Heart right ventricle (tissue), 16 donors: Measurements from ENCODE around the gene COL12A1. TPM values are rescaled to one million over a fixed set of nuclear protein-coding genes. Genes with fewer than 3 reads are reported as not detected.

ENCODE experiments used
- ATAC-seq, 8 donors: fragments of 200-7000 bp; cut with Tn5 transposase; one replicate each; pipeline ENCODE4 v1.9.1; 2020; ENCODE audit warnings: mild to moderate bottlenecking in 8 of 8, moderate library complexity in 8 of 8, moderate number of reproducible peaks in 1 of 8
- DNase-seq, 2 donors: peaks; one replicate each; pipeline ENCODE4 v3.0.0-alpha.2; 2020
- H3K27ac ChIP-seq, 10 donors: fragments of 200-600 bp; sonication (generic) in 2 of 10; one replicate each; pipeline versions ENCODE4 v1.5.0 to v1.8.0; 2020 to 2022; ENCODE audit warnings: mild to moderate bottlenecking in 3 of 10
- H3K27me3 ChIP-seq, 7 donors: fragments of 200-600 bp; one replicate each; pipeline ENCODE4 v1.8.0; 2021 to 2022; ENCODE audit warnings: mild to moderate bottlenecking in 2 of 7
- H3K36me3 ChIP-seq, 9 donors: fragments of 200-600 bp; sonication (generic) in 1 of 9; one replicate each; pipeline versions ENCODE4 v1.5.0 to v1.8.0; 2020 to 2022; ENCODE audit warnings: mild to moderate bottlenecking in 2 of 9
- H3K4me1 ChIP-seq, 9 donors: fragments of 200-600 bp; sonication (generic) in 1 of 9; one replicate each; pipeline versions ENCODE4 v1.5.0 to v1.8.0; 2020 to 2022; ENCODE audit warnings: mild to moderate bottlenecking in 4 of 9
- H3K4me3 ChIP-seq, 10 donors: fragments of 200-600 bp; sonication (generic) in 2 of 10; one replicate each; pipeline versions ENCODE4 v1.5.0 to v1.8.0; 2020 to 2022; ENCODE audit warnings: mild to moderate bottlenecking in 7 of 10, moderate library complexity in 2 of 10
- H3K9me3 ChIP-seq, 11 donors: fragments of 200-600 bp in 10 of 11; sonication (generic) in 2 of 11; one replicate each; pipeline versions ENCODE4 v1.5.0 to v1.8.0; 2013 to 2022; ENCODE audit warnings: mild to moderate bottlenecking in 2 of 11, control low read depth in 1 of 11, moderate library complexity in 1 of 11
- CTCF ChIP-seq, 9 donors: fragments of 200-600 bp; sonication (generic) in 2 of 9; IDR thresholded peaks; one replicate each; pipeline versions ENCODE4 v1.5.0 to v1.8.0; 2021 to 2022; ENCODE audit warnings: antibody characterized with exemption in 9 of 9, mild to moderate bottlenecking in 5 of 9, moderate library complexity in 1 of 9
- WGBS, 2 donors: extraction: QIAGEN DNeasy Blood & Tissue Kit; methylation state at CpG; one replicate each; pipeline ENCODE4 v1.1.7; 2013; ENCODE audit warnings: inconsistent platforms in 1 of 2; 5-methylcytosine and 5-hydroxymethylcytosine counted together
- intact Hi-C, 10 donors: fragments of 100-400 bp; cut with DNase I; formaldehyde crosslinking; loops; one replicate each; pipeline versions ENCODE4 v1.11.1 to v1.14.2; 2022
- polyA plus RNA-seq, 2 donors: library from polyadenylated mRNA; stranded (reverse); fragments of 200-250 nt; gene quantifications; one replicate each; pipeline ENCODE4 v1.2.3, GENCODE V29; 2013
- total RNA-seq, 10 donors: library from RNA; stranded (reverse); fragmentation: NEBNext Ultra II Directional in 3 of 10; extraction: Animal tissue kit (Norgen Biotek cat#: 25700) in 3 of 10; gene quantifications; one replicate each; pipeline versions ENCODE4 v1.2.1 to v1.2.4, GENCODE V29; 2021 to 2023
- donor health status: Arrhythmogenic right ventricular cardiomyopathy.
- donor health status: ischemic (EF 13 %, LVEDD 7.1; RV severe dilation, severe dysfunction).
- donor health status: healthy with polysubstance abuse.
- donor health status: DM: no; HTN: yes; CAD: no.
- donor health status: DM: no; HTN: no; CAD: no.
- donor health status: ischemic (EF 25% LVEDD 6.9; RV normal size, moderate dysfunction).
- donor health status: ischemic (EF 25% LVEDD 5.7; RV mildly dilated, moderate dysfunction).
- donor health status: healthy.
- donor health status: DM: yes; HTN: yes; CAD: no.
- donor health status: Ischemic cardiomyopathy.
- donor health status: ischemic (EF 35%, LVEDD 5.7; RV mildly dilated, moderate dysfunction).
- donor health status: nonischemic (EF 11% LVEDD 7.7; RV severe dilation, severe dysfunction).
- donor health status: DM: yes; HTN: yes; CAD: no.
- donor health status: PGD.
- donor health status: ischemic (EF 29% LVEDD 5.4; RV normal size, mild dysfunction).
- donor health status: nonischemic (EF 23%, LVEDD 6.1; RV moderate dilation, normal function).

The COL12A1 gene
- total and polyA plus RNA-seq, 12 donors: 5.7 to 27.0 (median 16.1) TPM

- 86 to 89% methylated on average over 3 of the region's 3 CpGs for WGBS, 2 donors
- intact Hi-C loops: loop anchor here in 3 of 10 donors (10.0 kb wide), 2 partner anchors 1364 to 1544 kb away; no protein-coding TSS in a partner anchor
- Histone ChIP-seq H3K27ac (no peak overlapping the region), H3K9me3 (no peaks in the 10 kb centered on the region), H3K4me1 (peaks cover 0 to 34% (median 14%) of the 10 kb centered on the region in 9 donors), H3K36me3 (no peaks in the 10 kb centered on the region), H3K4me3 (no peak overlapping the region), H3K27me3 (no peaks in the 10 kb centered on the region)
- DNase-seq (no peak), ATAC-seq (no peak)
- TF ChIP-seq CTCF (IDR thresholded peaks at IDR 0.05): no peak
These were observed 13.4 kb upstream of the COL12A1 start for GRCh38 chr6:75219263-75219662.

GRCh38 chr6:75217193-75217592, 11.3 kb upstream of the COL12A1 start:
- Histone ChIP-seq H3K27me3 (no peaks in the 10 kb centered on the region), H3K4me1 (peaks cover 0 to 37% (median 14%) of the 10 kb centered on the region in 9 donors), H3K9me3 (no peaks in the 10 kb centered on the region), H3K4me3 (no peak overlapping the region), H3K27ac (peak overlapping the region in 5 of 10 donors; percentile 25 to 66 (median 47)), H3K36me3 (no peaks in the 10 kb centered on the region)
- intact Hi-C loops: loop anchor here in 3 of 10 donors (10.0 kb wide), 2 partner anchors 1362 to 1542 kb away; no protein-coding TSS in a partner anchor
- TF ChIP-seq CTCF (IDR thresholded peaks at IDR 0.05): no peak
- peak; percentile 55 to 89 (median 75) for ATAC-seq
- DNase-seq: peak in 1 of 2 donors; percentile 47
- 7 to 9% methylated on average over 4 of the region's 4 CpGs for WGBS, 2 donors

- Histone ChIP-seq H3K9me3 (no peaks in the 10 kb centered on the region), H3K27me3 (peaks cover 0 to 11% (median 0%) of the 10 kb centered on the region in 7 donors), H3K36me3 (no peaks in the 10 kb centered on the region), H3K4me1 (peaks cover 0 to 49% (median 14%) of the 10 kb centered on the region in 9 donors), H3K27ac (no peak overlapping the region), H3K4me3 (no peak overlapping the region)
- no peak for DNase-seq
- intact Hi-C loops: loop anchor here in 3 of 10 donors (10.0 kb wide), 2 partner anchors 1360 to 1540 kb away; no protein-coding TSS in a partner anchor
- 48 to 71% methylated on average over 4 of the region's 4 CpGs for WGBS, 2 donors
- no peak for TF ChIP-seq CTCF (IDR thresholded peaks at IDR 0.05)
- ATAC-seq: no peak
These were observed 9.4 kb upstream of the COL12A1 start for GRCh38 chr6:75215291-75215690.

- Histone ChIP-seq H3K36me3 (no peaks in the 10 kb centered on the region), H3K27ac (peak overlapping the region in 1 of 10 donors; percentile 22), H3K9me3 (no peaks in the 10 kb centered on the region), H3K27me3 (peaks cover 0 to 27% (median under 1%) of the 10 kb centered on the region in 7 donors), H3K4me1 (peaks cover 0 to 51% (median 18%) of the 10 kb centered on the region in 9 donors), H3K4me3 (no peak overlapping the region)
- ATAC-seq: no peak
- TF ChIP-seq CTCF (IDR thresholded peaks at IDR 0.05): no peak
- 64 to 86% methylated on average over 2 of the region's 2 CpGs for WGBS, 2 donors
- intact Hi-C loops: loop anchor here in 6 of 10 donors (5.0 to 10.0 kb wide), 5 partner anchors 1121 to 1539 kb away; no protein-coding TSS in a partner anchor
- DNase-seq: no peak
These were observed 7.9 kb upstream of the COL12A1 start for GRCh38 chr6:75213732-75214131.
